K562 (cell line): ENCODE data around the gene ITPRID2. TPM values are rescaled to one million over a fixed set of nuclear protein-coding genes. Genes with fewer than 3 reads are reported as not detected.

Experiments used
- CHD1 ChIP-seq: fragments of 200-600 bp; sonication (generic); IDR thresholded peaks from one replicate; pipeline ENCODE4 v1.6.1; 2012; ENCODE audit warnings: mild to moderate bottlenecking, moderate library complexity, low read length, inconsistent platforms
- E2F3 ChIP-seq: fragments of 250-450 bp; sonication (Bioruptor Pico); IDR thresholded peaks from 2 replicates; pipeline ENCODE4 v1.4.0; 2020; ENCODE audit warnings: mild to moderate bottlenecking
- ELF1 ChIP-seq: fragments of 200-800 bp; sonication (Bioruptor generic); IDR thresholded peaks from 2 replicates; pipeline ENCODE4 v1.6.1; 2016; ENCODE audit warnings: missing genetic modification characterization, missing compliant biosample characterization
- FOS ChIP-seq: IDR thresholded peaks from 3 replicates; pipeline ENCODE4 v1.6.1; 2011; ENCODE audit not compliant: insufficient read length; ENCODE audit errors: extremely low read depth
- GABPB1 ChIP-seq: sonication (generic); formaldehyde crosslinking; IDR thresholded peaks from 2 replicates; pipeline ENCODE4 v1.8.0; 2022; ENCODE audit warnings: mild to moderate bottlenecking, missing genetic modification reagents
- JUN ChIP-seq, 2 experiments: sonication (generic) in 1 of 2; formaldehyde crosslinking in 1 of 2; IDR thresholded peaks; 2 replicates each; pipeline versions ENCODE4 v1.6.1 to v1.8.0; 2012 to 2022; ENCODE audit warnings: borderline replicate concordance in 2 of 2, mild to moderate bottlenecking in 2 of 2, improper control_type of control experiment in 1 of 2, low read depth in 1 of 2, low read length in 1 of 2, missing genetic modification reagents in 1 of 2
- JUND ChIP-seq, 2 experiments: IDR thresholded peaks; 2 replicates in 1 of 2; 3 replicates in 1 of 2; pipeline ENCODE4 v1.6.1; 2011; ENCODE audit warnings: borderline replicate concordance in 2 of 2, low read depth in 2 of 2, low read length in 2 of 2, improper control_type of control experiment in 1 of 2, missing biosample characterization in 1 of 2, missing genetic modification characterization in 1 of 2, missing genetic modification reagents in 1 of 2
- MAFF ChIP-seq: IDR thresholded peaks from 2 replicates; pipeline ENCODE4 v1.6.1; 2012; ENCODE audit warnings: low read length, improper control_type of control experiment
- POLR3A ChIP-seq: IDR thresholded peaks from 2 replicates; pipeline ENCODE4 v1.6.1; 2011; ENCODE audit warnings: borderline replicate concordance, mild to moderate bottlenecking, moderate library complexity; ENCODE audit not compliant: insufficient read length, insufficient read depth; ENCODE audit errors: extremely low read depth
- ZEB2 ChIP-seq: fragments of 450-650 bp; IDR thresholded peaks from 2 replicates; pipeline ENCODE4 v1.6.1; 2016
- ZNF124 ChIP-seq: sonication (generic); formaldehyde crosslinking; IDR thresholded peaks from 2 replicates; pipeline ENCODE4 v1.8.1; 2022; ENCODE audit warnings: missing genetic modification reagents
- ZNF24 ChIP-seq: fragments of 450-650 bp; IDR thresholded peaks from 2 replicates; pipeline ENCODE4 v1.6.1; 2016
- ZNF324 ChIP-seq: fragments of 250-450 bp; sonication (Bioruptor Pico); IDR thresholded peaks from 2 replicates; pipeline ENCODE4 v1.4.0; 2020; ENCODE audit warnings: mild to moderate bottlenecking
- polyA plus RNA-seq, 8 experiments: library from polyadenylated mRNA; depleted of rRNA in 4 of 8; stranded (reverse) in 5 of 8; unstranded in 3 of 8; fragments of >200 nt; fragmentation: Nextera tagmentation in 2 of 8; fragmentation: Illumina TruSeq in 1 of 8; extraction: Ambion mirVana in 2 of 8; extraction: Trizol in 1 of 8; gene quantifications; 2 replicates each; pipeline versions ENCODE4 v1.2.1 to v1.2.3, GENCODE V29; 2011 to 2014; ENCODE audit warnings: inconsistent platforms in 1 of 8, missing spikeins in 1 of 8
- total RNA-seq, 7 experiments: library from RNA; depleted of rRNA in 6 of 7; stranded (reverse); fragments of >200 nt in 6 of 7; fragmentation: Illumina TruSeq in 2 of 7; extraction: Trizol in 2 of 7; gene quantifications; 2 replicates each; pipeline versions ENCODE4 v1.2.1 to v1.2.3, GENCODE V29; 2011 to 2021; ENCODE audit warnings: low replicate concordance in 1 of 7
- TF ChIP-seq, protein P1 (sequence below): sonication (generic); formaldehyde crosslinking; IDR thresholded peaks from 2 replicates; pipeline ENCODE4 v1.8.0; 2023; ENCODE audit warnings: mild to moderate bottlenecking, missing genetic modification reagents
- TF ChIP-seq, protein P2 (sequence below): fragments of 200-400 bp; formaldehyde crosslinking; IDR thresholded peaks from 2 replicates; pipeline ENCODE4 v1.6.1; 2017; ENCODE audit warnings: mild to moderate bottlenecking, low read depth, low read length, moderate library complexity
- TF ChIP-seq, protein P3 (sequence below): fragments of 450-650 bp; formaldehyde crosslinking; IDR thresholded peaks from 2 replicates; pipeline ENCODE4 v1.4.0; 2020; ENCODE audit warnings: mild to moderate bottlenecking, mixed read lengths
- TF ChIP-seq, protein P4 (sequence below): fragments of 250-450 bp; sonication (Bioruptor Pico); IDR thresholded peaks from 2 replicates; pipeline ENCODE4 v1.8.0; 2021; ENCODE audit warnings: borderline replicate concordance, mild to moderate bottlenecking, moderate library complexity; ENCODE audit not compliant: poor library complexity, severe bottlenecking

Gene ITPRID2
- total and polyA plus RNA-seq, 9 of the 15 experiments (the other 6 are each of a cell fraction or from before 2014, with no cell fraction given) = 18.5 to 77.8 (median 52.0) TPM

DNA sequence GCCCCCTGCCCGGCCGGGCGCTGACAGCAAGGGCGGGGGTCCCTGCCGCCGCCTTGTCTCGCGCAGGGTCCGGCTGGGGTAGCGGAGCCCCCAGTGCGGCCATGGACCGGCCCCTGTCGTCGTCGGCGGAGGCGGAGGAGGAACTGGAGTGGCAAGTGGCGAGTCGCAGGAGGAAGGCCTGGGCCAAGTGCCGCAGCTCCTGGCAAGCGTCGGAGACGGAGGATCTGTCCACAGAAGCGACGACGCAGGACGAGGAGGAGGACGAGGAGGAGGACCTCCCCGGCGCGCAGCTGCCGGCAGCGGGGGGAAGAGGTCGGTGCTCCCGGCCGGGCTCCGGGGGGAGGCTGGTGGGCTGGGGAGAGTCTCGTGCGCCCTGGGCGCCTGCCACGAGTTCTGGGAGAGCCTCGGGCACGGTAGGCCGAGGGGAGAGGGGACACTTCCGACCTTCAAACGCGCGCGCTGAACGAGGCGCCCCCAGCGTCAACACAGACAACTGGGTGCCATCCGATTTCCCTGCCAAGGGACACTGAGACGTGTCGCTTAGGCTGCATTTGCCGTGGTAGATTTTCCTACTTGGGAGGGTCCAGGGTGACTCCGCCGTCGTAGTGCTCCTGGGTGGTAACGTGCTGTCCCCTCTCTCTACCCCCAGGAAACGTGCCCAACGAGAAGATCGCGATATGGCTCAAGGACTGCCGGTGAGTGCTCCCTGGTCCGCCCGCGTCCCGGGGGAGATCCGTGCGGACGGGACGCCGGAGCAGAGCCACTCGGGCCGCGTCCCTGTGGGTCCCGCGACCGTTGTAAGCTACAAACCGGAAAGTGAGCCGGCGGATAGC is 652 bp downstream of the ITPRID2 start (continued):
- TF ChIP-seq, protein P1, sequence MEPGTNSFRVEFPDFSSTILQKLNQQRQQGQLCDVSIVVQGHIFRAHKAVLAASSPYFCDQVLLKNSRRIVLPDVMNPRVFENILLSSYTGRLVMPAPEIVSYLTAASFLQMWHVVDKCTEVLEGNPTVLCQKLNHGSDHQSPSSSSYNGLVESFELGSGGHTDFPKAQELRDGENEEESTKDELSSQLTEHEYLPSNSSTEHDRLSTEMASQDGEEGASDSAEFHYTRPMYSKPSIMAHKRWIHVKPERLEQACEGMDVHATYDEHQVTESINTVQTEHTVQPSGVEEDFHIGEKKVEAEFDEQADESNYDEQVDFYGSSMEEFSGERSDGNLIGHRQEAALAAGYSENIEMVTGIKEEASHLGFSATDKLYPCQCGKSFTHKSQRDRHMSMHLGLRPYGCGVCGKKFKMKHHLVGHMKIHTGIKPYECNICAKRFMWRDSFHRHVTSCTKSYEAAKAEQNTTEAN = peak; percentile 59; the same call in 1 of the 2 replicates
- no peak; the same call in 1 of the 2 replicates for TF ChIP-seq JUN (IDR thresholded peaks at IDR 0.05; ENCODE audit: borderline replicate concordance, low read depth, low read length)
- TF ChIP-seq JUN (CRISPR knock-in tag; IDR thresholded peaks at IDR 0.05; ENCODE audit: borderline replicate concordance) = no peak
- TF ChIP-seq ZNF24 = no peak; the same call in 1 of the 2 replicates
- no peak for TF ChIP-seq ELF1
- TF ChIP-seq, protein P2, sequence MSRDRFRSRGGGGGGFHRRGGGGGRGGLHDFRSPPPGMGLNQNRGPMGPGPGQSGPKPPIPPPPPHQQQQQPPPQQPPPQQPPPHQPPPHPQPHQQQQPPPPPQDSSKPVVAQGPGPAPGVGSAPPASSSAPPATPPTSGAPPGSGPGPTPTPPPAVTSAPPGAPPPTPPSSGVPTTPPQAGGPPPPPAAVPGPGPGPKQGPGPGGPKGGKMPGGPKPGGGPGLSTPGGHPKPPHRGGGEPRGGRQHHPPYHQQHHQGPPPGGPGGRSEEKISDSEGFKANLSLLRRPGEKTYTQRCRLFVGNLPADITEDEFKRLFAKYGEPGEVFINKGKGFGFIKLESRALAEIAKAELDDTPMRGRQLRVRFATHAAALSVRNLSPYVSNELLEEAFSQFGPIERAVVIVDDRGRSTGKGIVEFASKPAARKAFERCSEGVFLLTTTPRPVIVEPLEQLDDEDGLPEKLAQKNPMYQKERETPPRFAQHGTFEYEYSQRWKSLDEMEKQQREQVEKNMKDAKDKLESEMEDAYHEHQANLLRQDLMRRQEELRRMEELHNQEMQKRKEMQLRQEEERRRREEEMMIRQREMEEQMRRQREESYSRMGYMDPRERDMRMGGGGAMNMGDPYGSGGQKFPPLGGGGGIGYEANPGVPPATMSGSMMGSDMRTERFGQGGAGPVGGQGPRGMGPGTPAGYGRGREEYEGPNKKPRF = no peak
- TF ChIP-seq MAFF = no peak
- TF ChIP-seq ZNF324 (CRISPR knock-in tag) = no peak
- TF ChIP-seq ZEB2 = no peak
- peak; percentile 88 for TF ChIP-seq CHD1
- TF ChIP-seq, protein P3, sequence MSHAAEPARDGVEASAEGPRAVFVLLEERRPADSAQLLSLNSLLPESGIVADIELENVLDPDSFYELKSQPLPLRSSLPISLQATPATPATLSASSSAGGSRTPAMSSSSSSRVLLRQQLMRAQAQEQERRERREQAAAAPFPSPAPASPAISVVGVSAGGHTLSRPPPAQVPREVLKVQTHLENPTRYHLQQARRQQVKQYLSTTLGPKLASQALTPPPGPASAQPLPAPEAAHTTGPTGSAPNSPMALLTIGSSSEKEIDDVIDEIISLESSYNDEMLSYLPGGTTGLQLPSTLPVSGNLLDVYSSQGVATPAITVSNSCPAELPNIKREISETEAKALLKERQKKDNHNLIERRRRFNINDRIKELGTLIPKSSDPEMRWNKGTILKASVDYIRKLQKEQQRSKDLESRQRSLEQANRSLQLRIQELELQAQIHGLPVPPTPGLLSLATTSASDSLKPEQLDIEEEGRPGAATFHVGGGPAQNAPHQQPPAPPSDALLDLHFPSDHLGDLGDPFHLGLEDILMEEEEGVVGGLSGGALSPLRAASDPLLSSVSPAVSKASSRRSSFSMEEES (CRISPR knock-in tag) = no peak
- TF ChIP-seq GABPB1 (CRISPR knock-in tag) = peak; percentile 26; the same call in 1 of the 2 replicates
- TF ChIP-seq JUND (IDR thresholded peaks at IDR 0.05; ENCODE audit: borderline replicate concordance, low read depth, low read length) = no peak; the same call in 1 of the 2 replicates
- peak; percentile 55; the same call in 1 of the 3 replicates for TF ChIP-seq JUND (tag; IDR thresholded peaks at IDR 0.05; ENCODE audit: borderline replicate concordance, low read depth, low read length)
- TF ChIP-seq, protein P4, sequence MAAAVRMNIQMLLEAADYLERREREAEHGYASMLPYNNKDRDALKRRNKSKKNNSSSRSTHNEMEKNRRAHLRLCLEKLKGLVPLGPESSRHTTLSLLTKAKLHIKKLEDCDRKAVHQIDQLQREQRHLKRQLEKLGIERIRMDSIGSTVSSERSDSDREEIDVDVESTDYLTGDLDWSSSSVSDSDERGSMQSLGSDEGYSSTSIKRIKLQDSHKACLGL = no peak
- no peak for TF ChIP-seq ZNF124 (CRISPR knock-in tag)
- TF ChIP-seq E2F3 (CRISPR knock-in tag) = no peak; the same call in 1 of the 2 replicates
- TF ChIP-seq POLR3A = no peak
- TF ChIP-seq FOS = no peak
